K562 (cell line): ENCODE data around the gene HDAC5. TPM values are rescaled to one million over a fixed set of nuclear protein-coding genes. Genes with fewer than 3 reads are reported as not detected.

Experiments used
- ATAC-seq: fragments of 200-7000 bp; cut with Tn5 transposase; 3 replicates; pipeline ENCODE4 v1.9.1; 2020; ENCODE audit warnings: moderate library complexity
- BruUV-seq: library from RNA; stranded (reverse); fragments of 400-500 nt; replicated peaks from 2 replicates; lab custom pipeline; 2021; lab: Mats Ljungman, UMichigan
- CTCF ChIA-PET: fragments of 300-600 bp; formaldehyde crosslinking; extraction: SDS; loops from one replicate; lab custom pipeline; 2021; ENCODE audit warnings: low intra/inter-chr PET ratio; lab: Yijun Ruan, JAX
- POLR2A ChIA-PET: fragments of 300-600, 350-650 bp; sonication (Branson Sonifier 250); formaldehyde crosslinking; extraction: SDS; loops from one replicate; lab custom pipeline; 2021; ENCODE audit warnings: antibody characterized with exemption, inconsistent platforms; lab: Yijun Ruan, JAX
- DNase-seq, 4 experiments: peaks; one replicate each; pipeline versions ENCODE4 v3.0.0 to v3.0.0-alpha.2; 2011 to 2018; ENCODE audit warnings: low spot score in 3 of 4, mixed read lengths in 3 of 4; ENCODE audit errors: extremely low read depth in 1 of 4
- FAIRE-seq: peaks from 2 replicates; lab custom pipeline; 2011; peaks lifted over from hg19 to GRCh38; lab: Jason Lieb, UNC
- H2AFZ ChIP-seq: 2 replicates; pipeline ENCODE4 v1.6.0; 2011; ENCODE audit warnings: low read depth, low read length, control low read depth, inconsistent platforms
- H3K27ac ChIP-seq: fragments of 200-600 bp; 3 replicates; pipeline ENCODE4 v1.8.0; 2011; ENCODE audit warnings: low read depth, mild to moderate bottlenecking, control low read depth, inconsistent platforms, low read length, moderate library complexity, mixed read lengths; ENCODE audit errors: extremely low read depth
- H3K27me3 ChIP-seq, 2 experiments: fragments of 300-600 bp in 1 of 2; 2 replicates in 1 of 2; 3 replicates in 1 of 2; pipeline versions ENCODE4 v1.6.0 to v1.8.0; 2011; ENCODE audit warnings: inconsistent platforms in 2 of 2, low read length in 2 of 2, mild to moderate bottlenecking in 1 of 2, mixed read lengths in 1 of 2, moderate library complexity in 1 of 2; ENCODE audit not compliant: control insufficient read depth in 2 of 2, insufficient read depth in 2 of 2
- H3K36me3 ChIP-seq: fragments of 300-600 bp; 3 replicates; pipeline ENCODE4 v1.8.0; 2011; ENCODE audit warnings: mild to moderate bottlenecking, low read length, inconsistent platforms; ENCODE audit not compliant: control insufficient read depth, insufficient read depth
- H3K4me1 ChIP-seq, 2 experiments: fragments of 200-600 bp in 1 of 2; replicated peaks in 1 of 2; 2 replicates in 1 of 2; 3 replicates in 1 of 2; pipeline versions ENCODE4 v1.5.1 to v1.8.0; 2011; ENCODE audit warnings: inconsistent platforms in 2 of 2, low read length in 2 of 2, mild to moderate bottlenecking in 1 of 2, mixed read lengths in 1 of 2, moderate library complexity in 1 of 2; ENCODE audit not compliant: control insufficient read depth in 2 of 2, insufficient read depth in 2 of 2
- H3K4me2 ChIP-seq: 2 replicates; pipeline ENCODE4 v1.6.1; 2011; ENCODE audit warnings: low read length, control low read depth, inconsistent platforms, mixed read lengths; ENCODE audit not compliant: insufficient read depth
- H3K4me3 ChIP-seq: fragments of 200-600 bp; sonication (generic), shearing (Covaris generic); 2 replicates; pipeline ENCODE4 v1.5.1; 2016; ENCODE audit warnings: control low read depth, inconsistent platforms
- H3K79me2 ChIP-seq: fragments of 200-600 bp; 3 replicates; pipeline ENCODE4 v1.8.0; 2011; ENCODE audit warnings: low read length, inconsistent platforms; ENCODE audit not compliant: control insufficient read depth, insufficient read depth
- H3K9ac ChIP-seq, 2 experiments: 2 replicates each; pipeline versions ENCODE4 v1.6.0 to v1.6.1; 2011; ENCODE audit warnings: low read depth in 2 of 2, low read length in 2 of 2, control low read depth in 1 of 2, inconsistent platforms in 1 of 2, mild to moderate bottlenecking in 1 of 2, mixed read lengths in 1 of 2; ENCODE audit not compliant: insufficient read depth in 1 of 2
- H3K9me1 ChIP-seq: one replicate; pipeline ENCODE4 v1.6.0; 2011; ENCODE audit warnings: inconsistent platforms, mild to moderate bottlenecking, low read length, moderate library complexity; ENCODE audit not compliant: control insufficient read depth, insufficient read depth
- H3K9me3 ChIP-seq: replicated peaks from 2 replicates; pipeline ENCODE4 v1.5.1; 2011; ENCODE audit warnings: low read depth, low read length, inconsistent platforms; ENCODE audit not compliant: control insufficient read depth, insufficient read depth
- H4K20me1 ChIP-seq: replicated peaks from 2 replicates; pipeline ENCODE4 v1.6.1; 2011; ENCODE audit warnings: low read length, inconsistent platforms, mixed read lengths; ENCODE audit not compliant: control insufficient read depth, insufficient read depth
- ZBTB33 ChIP-seq: sonication (generic); formaldehyde crosslinking; IDR thresholded peaks from 2 replicates; pipeline ENCODE4 v1.8.1; 2023; ENCODE audit warnings: mild to moderate bottlenecking, missing genetic modification reagents
- WGBS: fragments of 100-300 bp; shearing (Covaris generic); methylation state at CpG from one replicate; pipeline ENCODE4 v1.1.6; 2016; ENCODE audit warnings: low coverage, mixed read lengths; ENCODE audit not compliant: insufficient coverage; ENCODE audit errors: missing lambda C conversion rate; 5-methylcytosine and 5-hydroxymethylcytosine counted together
- in situ Hi-C: fragments of 300-500 bp; cut with MboI; formaldehyde crosslinking; loops from 4 replicates; pipeline ENCODE4 v1.15.0; 2018; ENCODE audit warnings: inconsistent platforms, mixed read lengths
- intact Hi-C: fragments of 100-400 bp; cut with micrococcal nuclease; formaldehyde crosslinking; loops from 2 replicates; pipeline ENCODE4 v1.14.2; 2022
- polyA plus RNA-seq, 8 experiments: library from polyadenylated mRNA; depleted of rRNA in 4 of 8; stranded (reverse) in 5 of 8; unstranded in 3 of 8; fragments of >200 nt; fragmentation: Nextera tagmentation in 2 of 8; fragmentation: Illumina TruSeq in 1 of 8; extraction: Ambion mirVana in 2 of 8; extraction: Trizol in 1 of 8; gene quantifications; 2 replicates each; pipeline versions ENCODE4 v1.2.1 to v1.2.3, GENCODE V29; 2011 to 2014; ENCODE audit warnings: inconsistent platforms in 1 of 8, missing spikeins in 1 of 8
- total RNA-seq, 7 experiments: library from RNA; depleted of rRNA in 6 of 7; stranded (reverse); fragments of >200 nt in 6 of 7; fragmentation: Illumina TruSeq in 2 of 7; extraction: Trizol in 2 of 7; gene quantifications; 2 replicates each; pipeline versions ENCODE4 v1.2.1 to v1.2.3, GENCODE V29; 2011 to 2021; ENCODE audit warnings: low replicate concordance in 1 of 7
- TF ChIP-seq, protein P1 (sequence below): IDR thresholded peaks from 2 replicates; pipeline ENCODE4 v1.6.1; 2014; ENCODE audit warnings: antibody characterized with exemption

HDAC5 gene
- total and polyA plus RNA-seq, 9 of the 15 experiments (the other 6 are each of a cell fraction or from before 2014, with no cell fraction given), result 0.45 to 26.2 (median 16.4) TPM

GRCh38 chr17:44128383-44128782, 4.9 kb upstream of the HDAC5 start:
- FAIRE-seq (no peak), ATAC-seq (no peak), DNase-seq (no peak)
- no peaks in the 10 kb centered on the region for H3K9me1 ChIP-seq
- BruUV-seq, result no TSS peak
- no peak overlapping the region for H3K4me3 ChIP-seq
- no peak overlapping the region for H3K4me2 ChIP-seq
- intact Hi-C loops (no loop called here), in situ Hi-C loops (no loop called here)
- H2AFZ ChIP-seq, result no peak overlapping the region
- POLR2A ChIA-PET, result interaction anchor here (0.6 to 1.3 kb wide), 3 partner anchors 9 to 40 kb away, joined by 3 to 4 read pairs (median 3); no protein-coding TSS in a partner anchor
- H3K4me1 ChIP-seq, result peaks cover 14 to 18% of the 10 kb centered on the region in 2 experiments
- peak; percentile 65; the same call in 1 of the 2 replicates for TF ChIP-seq ZBTB33 (CRISPR knock-in tag)
- TF ChIP-seq, protein P1, sequence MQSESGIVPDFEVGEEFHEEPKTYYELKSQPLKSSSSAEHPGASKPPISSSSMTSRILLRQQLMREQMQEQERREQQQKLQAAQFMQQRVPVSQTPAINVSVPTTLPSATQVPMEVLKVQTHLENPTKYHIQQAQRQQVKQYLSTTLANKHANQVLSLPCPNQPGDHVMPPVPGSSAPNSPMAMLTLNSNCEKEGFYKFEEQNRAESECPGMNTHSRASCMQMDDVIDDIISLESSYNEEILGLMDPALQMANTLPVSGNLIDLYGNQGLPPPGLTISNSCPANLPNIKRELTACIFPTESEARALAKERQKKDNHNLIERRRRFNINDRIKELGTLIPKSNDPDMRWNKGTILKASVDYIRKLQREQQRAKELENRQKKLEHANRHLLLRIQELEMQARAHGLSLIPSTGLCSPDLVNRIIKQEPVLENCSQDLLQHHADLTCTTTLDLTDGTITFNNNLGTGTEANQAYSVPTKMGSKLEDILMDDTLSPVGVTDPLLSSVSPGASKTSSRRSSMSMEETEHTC, result no peak
- WGBS, result 68% methylated on average over 6 of the region's 7 CpGs
- H3K27ac ChIP-seq, result no peak overlapping the region
- no peaks in the 10 kb centered on the region for H3K9me3 ChIP-seq
- H4K20me1 ChIP-seq, result no peaks in the 10 kb centered on the region
- CTCF ChIA-PET, result no interaction called here
- no peak overlapping the region for H3K9ac ChIP-seq
- H3K27me3 ChIP-seq, result no peaks in the 10 kb centered on the region
- H3K79me2 ChIP-seq, result no peaks in the 10 kb centered on the region
- H3K36me3 ChIP-seq, result no peaks in the 10 kb centered on the region
